H1 (cell line): ENCODE measurements around the gene CPPED1. TPM values are rescaled to one million over a fixed set of nuclear protein-coding genes. Genes with fewer than 3 reads are reported as not detected.

Experiments used
- CBX5 ChIP-seq: fragments of 300-800, 300-1000 bp; sonication (generic); IDR thresholded peaks from 2 replicates; pipeline ENCODE4 v1.7.1; 2016; ENCODE audit warnings: antibody characterized with exemption, low read length, low read depth
- KDM5A ChIP-seq: fragments of 200-600 bp; IDR thresholded peaks from 2 replicates; pipeline ENCODE4 v1.7.1; 2012; ENCODE audit warnings: mild to moderate bottlenecking, low read length, inconsistent platforms, mixed read lengths
- NANOG ChIP-seq: IDR thresholded peaks from 2 replicates; pipeline ENCODE4 v1.6.1; 2011; ENCODE audit warnings: low read length, low read depth, mild to moderate bottlenecking, inconsistent platforms; ENCODE audit not compliant: insufficient read depth, poor library complexity, severe bottlenecking
- SIX5 ChIP-seq: IDR thresholded peaks from 2 replicates; pipeline ENCODE4 v1.6.1; 2011; ENCODE audit warnings: mild to moderate bottlenecking, low read depth, low read length
- polyA plus RNA-seq, 7 experiments: library from polyadenylated mRNA; depleted of rRNA in 3 of 7; stranded (reverse) in 5 of 7; unstranded in 2 of 7; fragments of >200 nt in 5 of 7; fragments of 200-250 nt in 2 of 7; gene quantifications; 1 replicate in 5 of 7; 2 replicates in 1 of 7; 4 replicates in 1 of 7; pipeline versions ENCODE4 v1.2.1 to v1.2.3, GENCODE V29; 2011 to 2013; ENCODE audit warnings: missing spikeins in 2 of 7, mixed read lengths in 2 of 7
- total RNA-seq: library from RNA; stranded (reverse); fragmentation: NEBNext Ultra II Directional; extraction: Animal tissue kit (Norgen Biotek cat#: 25700); gene quantifications from 2 replicates; pipeline ENCODE4 v1.2.1, GENCODE V29; 2021
- TF ChIP-seq, protein P1 (sequence below): IDR thresholded peaks from 2 replicates; pipeline ENCODE4 v1.6.1; 2012; ENCODE audit warnings: low read length, inconsistent platforms

The CPPED1 gene
- total and polyA plus RNA-seq, 2 of the 8 experiments (the other 6 are each of a cell fraction or from before 2014, with no cell fraction given), result 3.5 to 11.2 TPM

GRCh38 chr16:12747827-12748226 is 55.9 kb downstream of the CPPED1 start (continued):
- TF ChIP-seq CBX5 (no peak), NANOG (no peak), KDM5A (no peak), SIX5 (no peak)
- TF ChIP-seq, protein P1, sequence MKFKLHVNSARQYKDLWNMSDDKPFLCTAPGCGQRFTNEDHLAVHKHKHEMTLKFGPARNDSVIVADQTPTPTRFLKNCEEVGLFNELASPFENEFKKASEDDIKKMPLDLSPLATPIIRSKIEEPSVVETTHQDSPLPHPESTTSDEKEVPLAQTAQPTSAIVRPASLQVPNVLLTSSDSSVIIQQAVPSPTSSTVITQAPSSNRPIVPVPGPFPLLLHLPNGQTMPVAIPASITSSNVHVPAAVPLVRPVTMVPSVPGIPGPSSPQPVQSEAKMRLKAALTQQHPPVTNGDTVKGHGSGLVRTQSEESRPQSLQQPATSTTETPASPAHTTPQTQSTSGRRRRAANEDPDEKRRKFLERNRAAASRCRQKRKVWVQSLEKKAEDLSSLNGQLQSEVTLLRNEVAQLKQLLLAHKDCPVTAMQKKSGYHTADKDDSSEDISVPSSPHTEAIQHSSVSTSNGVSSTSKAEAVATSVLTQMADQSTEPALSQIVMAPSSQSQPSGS, result no peak
- TF ChIP-seq, all 59 proteins: peak for 0
